ENCODE measurements around the gene MAGI2.

DNA sequence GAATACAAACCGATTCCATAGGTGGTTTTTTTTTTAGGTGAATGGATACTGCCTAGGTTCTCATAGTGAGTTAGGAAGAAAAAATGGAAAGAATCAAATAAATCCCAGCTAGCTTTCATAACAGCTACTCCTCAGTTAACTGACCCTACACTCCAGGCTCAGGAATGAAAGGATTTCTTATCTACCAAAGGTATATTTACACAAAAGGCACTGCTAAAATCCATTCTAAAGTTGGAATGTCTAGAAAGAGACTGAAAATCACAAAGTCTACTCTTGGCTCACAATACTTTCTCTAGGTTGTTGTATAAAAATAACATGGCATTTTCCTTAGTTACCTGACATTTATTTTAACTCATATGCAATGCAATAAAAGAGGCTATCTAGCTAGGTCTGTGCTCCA lies 375.2 kb downstream of the MAGI2 start:
- TF ChIP-seq, protein P1, sequence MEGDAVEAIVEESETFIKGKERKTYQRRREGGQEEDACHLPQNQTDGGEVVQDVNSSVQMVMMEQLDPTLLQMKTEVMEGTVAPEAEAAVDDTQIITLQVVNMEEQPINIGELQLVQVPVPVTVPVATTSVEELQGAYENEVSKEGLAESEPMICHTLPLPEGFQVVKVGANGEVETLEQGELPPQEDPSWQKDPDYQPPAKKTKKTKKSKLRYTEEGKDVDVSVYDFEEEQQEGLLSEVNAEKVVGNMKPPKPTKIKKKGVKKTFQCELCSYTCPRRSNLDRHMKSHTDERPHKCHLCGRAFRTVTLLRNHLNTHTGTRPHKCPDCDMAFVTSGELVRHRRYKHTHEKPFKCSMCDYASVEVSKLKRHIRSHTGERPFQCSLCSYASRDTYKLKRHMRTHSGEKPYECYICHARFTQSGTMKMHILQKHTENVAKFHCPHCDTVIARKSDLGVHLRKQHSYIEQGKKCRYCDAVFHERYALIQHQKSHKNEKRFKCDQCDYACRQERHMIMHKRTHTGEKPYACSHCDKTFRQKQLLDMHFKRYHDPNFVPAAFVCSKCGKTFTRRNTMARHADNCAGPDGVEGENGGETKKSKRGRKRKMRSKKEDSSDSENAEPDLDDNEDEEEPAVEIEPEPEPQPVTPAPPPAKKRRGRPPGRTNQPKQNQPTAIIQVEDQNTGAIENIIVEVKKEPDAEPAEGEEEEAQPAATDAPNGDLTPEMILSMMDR (IDR thresholded peaks at IDR 0.05): no peak
- no peak for TF ChIP-seq POLR2A (IDR thresholded peaks at IDR 0.05)
